WERI-Rb-1 (cell line): ENCODE results near the gene GRAMD1B.

ENCODE experiments used
- DNase-seq: peaks from one replicate; pipeline ENCODE4 v3.0.0-alpha.2; 2020
- H3K27ac ChIP-seq: fragments of 250-450 bp; sonication (Bioruptor Pico); 2 replicates; pipeline ENCODE4 v1.5.1; 2020; ENCODE audit warnings: mild to moderate bottlenecking, moderate library complexity
- H3K27me3 ChIP-seq: fragments of 250-450 bp; sonication (Bioruptor Pico); 2 replicates; pipeline ENCODE4 v1.5.1; 2021; ENCODE audit warnings: mild to moderate bottlenecking, low read depth, moderate library complexity; ENCODE audit not compliant: insufficient read depth, severe bottlenecking
- H3K36me3 ChIP-seq: fragments of 250-450 bp; sonication (Bioruptor Pico); 2 replicates; pipeline ENCODE4 v1.5.1; 2020; ENCODE audit warnings: mild to moderate bottlenecking, moderate library complexity
- H3K4me3 ChIP-seq: 2 replicates; pipeline ENCODE4 v1.5.1; 2011; ENCODE audit warnings: low read depth, mild to moderate bottlenecking, control low read depth, low read length
- H3K9me3 ChIP-seq: fragments of 250-450 bp; sonication (Bioruptor Pico); 2 replicates; pipeline ENCODE4 v1.5.1; 2021; ENCODE audit warnings: mild to moderate bottlenecking, moderate library complexity; ENCODE audit not compliant: severe bottlenecking
- CTCF ChIP-seq: IDR thresholded peaks from 2 replicates; pipeline ENCODE4 v1.5.1; 2011; ENCODE audit warnings: low read depth, mild to moderate bottlenecking, control low read depth, inconsistent platforms, low read length

GRAMD1B gene

GRCh38 chr11:123487157-123487744 lies 57.2 kb downstream of the GRAMD1B start:
- no peaks in the 10 kb centered on the region for H3K9me3 ChIP-seq
- H3K36me3 ChIP-seq: no peaks in the 10 kb centered on the region
- no peak for DNase-seq
- H3K4me3 ChIP-seq: no peak overlapping the region
- no peak for TF ChIP-seq CTCF
- no peaks in the 10 kb centered on the region for H3K27me3 ChIP-seq
- H3K27ac ChIP-seq: no peak overlapping the region

- TF ChIP-seq CTCF: peak; percentile 48; the same call in 1 of the 2 replicates
- no peak for DNase-seq
- Histone ChIP-seq H3K27ac (no peak overlapping the region), H3K27me3 (no peaks in the 10 kb centered on the region), H3K36me3 (no peaks in the 10 kb centered on the region), H3K9me3 (no peaks in the 10 kb centered on the region), H3K4me3 (no peak overlapping the region)
Measured at GRCh38 chr11:123490527-123490926, 60.5 kb downstream of the GRAMD1B start.

GRCh38 chr11:123491241-123491640 lies 61.2 kb downstream of the GRAMD1B start:
- Histone ChIP-seq H3K36me3 (no peaks in the 10 kb centered on the region), H3K27ac (no peak overlapping the region), H3K9me3 (no peaks in the 10 kb centered on the region), H3K27me3 (no peaks in the 10 kb centered on the region), H3K4me3 (no peak overlapping the region)
- DNase-seq: no peak
- TF ChIP-seq CTCF: no peak

- DNase-seq: no peak
- no peaks in the 10 kb centered on the region for H3K9me3 ChIP-seq
- no peak overlapping the region for H3K4me3 ChIP-seq
- H3K36me3 ChIP-seq: no peaks in the 10 kb centered on the region
- no peak for TF ChIP-seq CTCF
- H3K27ac ChIP-seq: no peak overlapping the region
- H3K27me3 ChIP-seq: no peaks in the 10 kb centered on the region
Measured at GRCh38 chr11:123493349-123494063, 63.4 kb downstream of the GRAMD1B start.

- no peak for DNase-seq
- Histone ChIP-seq H3K27me3 (no peaks in the 10 kb centered on the region), H3K9me3 (no peaks in the 10 kb centered on the region), H3K27ac (no peak overlapping the region), H3K36me3 (no peaks in the 10 kb centered on the region), H3K4me3 (no peak overlapping the region)
- no peak for TF ChIP-seq CTCF
Measured at GRCh38 chr11:123494195-123495050, 64.4 kb downstream of the GRAMD1B start.
